HG02884 (cell line): ENCODE measurements around the gene TEX101.
"Not testable (repeated sequence)": the region's sequence is repeated elsewhere in the genome, so short reads cannot be mapped to it uniquely, and the experiment has no call there.

Source experiments
- ATAC-seq: cut with Tn5 transposase; IDR thresholded peaks from one replicate; pipeline ENCODE4 v1.9.1; 2021; ENCODE audit warnings: mild to moderate bottlenecking, moderate library complexity; ENCODE audit not compliant: unreplicated experiment

TEX101 gene

GRCh38 chr19:43416951-43417623 lies 2.4 kb downstream of the TEX101 start:
- no peak for ATAC-seq

- ATAC-seq = no peak
Measured at GRCh38 chr19:43420954-43421353, 6.3 kb downstream of the TEX101 start.

- ATAC-seq = no peak
Measured at GRCh38 chr19:43422000-43422688, 7.5 kb downstream of the TEX101 start.

- no peak for ATAC-seq
Measured at GRCh38 chr19:43422689-43423066, 8.0 kb downstream of the TEX101 start.

GRCh38 chr19:43423779-43424178 lies 9.1 kb downstream of the TEX101 start:
- ATAC-seq = no peak

- ATAC-seq = no peak
Measured at GRCh38 chr19:43425567-43426392, 11.1 kb downstream of the TEX101 start.

- no peak for ATAC-seq
Measured at GRCh38 chr19:43429395-43429794, 14.7 kb downstream of the TEX101 start.

- ATAC-seq = no peak
Measured at GRCh38 chr19:43430142-43430710, 15.5 kb downstream of the TEX101 start.

GRCh38 chr19:43430976-43431375 lies 16.3 kb downstream of the TEX101 start:
- ATAC-seq = no peak

GRCh38 chr19:43433358-43433673 lies 18.6 kb downstream of the TEX101 start:
- no peak for ATAC-seq

- no peak for ATAC-seq
Measured at GRCh38 chr19:43433689-43434088, 19.0 kb downstream of the TEX101 start.

- ATAC-seq = no peak
Measured at GRCh38 chr19:43435775-43436174, 21.1 kb downstream of the TEX101 start.

- not testable (repeated sequence) for ATAC-seq
Measured at GRCh38 chr19:43437284-43437683, 22.6 kb downstream of the TEX101 start.

- no peak for ATAC-seq
Measured at GRCh38 chr19:43437712-43438111, 23.0 kb downstream of the TEX101 start.

- no peak for ATAC-seq
Measured at GRCh38 chr19:43438291-43439031, 23.8 kb downstream of the TEX101 start.

GRCh38 chr19:43439032-43439708 lies 24.5 kb downstream of the TEX101 start:
- no peak for ATAC-seq

GRCh38 chr19:43439709-43440063 lies 25.0 kb downstream of the TEX101 start:
- ATAC-seq = no peak

GRCh38 chr19:43441716-43442115 lies 27.0 kb downstream of the TEX101 start:
- no peak for ATAC-seq

GRCh38 chr19:43444091-43444490 lies 29.4 kb downstream of the TEX101 start:
- not testable (repeated sequence) for ATAC-seq

- no peak for ATAC-seq
Measured at GRCh38 chr19:43444531-43445287, 30.0 kb downstream of the TEX101 start.
